NCI-H1436 treated with DMSO at 0.1 percent for 48 hours (cell line): Measurements from ENCODE around the gene LRRC56.
"Not testable (repeated sequence)": the region's sequence is repeated elsewhere in the genome, so short reads cannot be mapped to it uniquely, and the experiment has no call there.

ENCODE experiments used
- DNase-seq: peaks from one replicate; lab custom pipeline; 2025; lab: John Stamatoyannopoulos, UW

The LRRC56 gene

DNA sequence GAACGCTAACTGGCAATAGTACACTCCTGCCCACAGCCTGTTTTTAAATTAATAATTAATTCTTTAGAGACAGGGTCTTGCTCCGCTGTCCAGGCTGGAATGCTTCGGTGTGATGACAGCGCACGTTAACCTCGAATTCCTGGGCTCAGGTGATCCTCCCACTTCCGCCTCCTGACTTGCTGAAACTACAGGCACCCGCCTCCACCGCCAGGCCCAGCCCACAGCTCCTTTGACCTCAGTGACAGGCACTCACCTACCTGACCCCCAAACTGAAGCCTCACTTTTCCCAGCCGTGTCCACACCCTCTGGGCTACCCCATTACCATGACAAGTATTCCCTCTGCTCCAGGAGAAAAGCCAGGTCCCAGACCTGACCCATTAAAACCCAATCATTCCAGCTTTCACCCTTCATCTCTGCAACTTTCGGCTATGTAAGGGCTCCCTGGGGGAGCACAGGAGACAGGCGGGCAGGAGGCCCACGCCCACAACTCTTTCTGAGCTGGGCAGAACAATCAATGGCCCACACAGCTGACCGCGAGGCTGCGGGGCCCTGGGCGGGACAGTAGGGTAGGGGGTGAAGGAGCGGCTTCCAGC lies 22.5 kb downstream of the LRRC56 start:
- DNase-seq, result no peak

DNA sequence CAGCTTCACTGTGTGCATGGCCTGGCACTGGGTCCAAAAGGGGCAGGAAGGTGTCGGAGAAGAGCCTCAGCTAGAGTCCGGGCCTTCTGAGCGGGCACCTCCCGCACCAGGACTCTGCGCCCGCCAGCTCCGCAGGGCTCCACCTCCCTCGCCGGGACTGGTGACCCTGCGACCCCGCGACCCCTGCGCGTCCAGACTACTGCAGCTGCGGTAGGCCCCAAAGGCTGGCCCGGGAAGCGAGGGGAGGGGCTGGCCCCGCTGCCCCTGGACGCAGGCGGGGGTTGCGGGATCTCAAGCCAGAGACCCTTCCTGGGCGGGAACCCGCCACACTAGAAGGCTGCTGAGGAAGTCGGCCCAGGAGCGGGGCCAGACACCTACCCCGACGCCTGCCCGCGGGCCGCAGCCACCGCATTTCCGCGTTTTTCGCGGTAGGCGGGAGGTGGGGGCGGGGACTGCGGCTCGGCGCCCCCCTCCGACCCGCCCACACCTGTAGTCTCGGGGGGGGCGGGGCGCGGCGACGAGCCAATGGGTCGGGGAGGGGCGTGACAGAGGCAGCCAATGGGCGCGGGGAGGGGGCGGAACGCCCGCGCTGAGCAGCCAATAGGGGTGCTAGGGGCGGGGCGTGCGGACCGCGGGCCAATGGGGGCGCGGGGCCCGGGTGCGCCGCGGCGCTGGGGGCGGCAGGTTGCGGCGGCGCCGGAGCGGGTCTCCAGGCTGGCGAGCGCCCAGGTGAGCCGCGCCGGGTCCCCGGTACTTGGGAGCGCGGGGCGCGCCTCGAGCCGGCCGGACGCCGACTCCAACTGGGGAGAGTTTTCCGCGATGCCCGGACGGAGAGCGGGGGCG lies 23.2 kb downstream of the LRRC56 start, which contains the start of the genes LMNTD2 and RASSF7:
Gene LMNTD2, minus strand, starts transcription at position 434 of the 843 bp plus-strand sequence. Its CDS starts 22 bp downstream, at position 412.
Gene RASSF7, plus strand, starts transcription at position 666 of the 843 bp plus-strand sequence. CDS start 799 bp downstream, outside the sequence.
- no peak for DNase-seq

DNA sequence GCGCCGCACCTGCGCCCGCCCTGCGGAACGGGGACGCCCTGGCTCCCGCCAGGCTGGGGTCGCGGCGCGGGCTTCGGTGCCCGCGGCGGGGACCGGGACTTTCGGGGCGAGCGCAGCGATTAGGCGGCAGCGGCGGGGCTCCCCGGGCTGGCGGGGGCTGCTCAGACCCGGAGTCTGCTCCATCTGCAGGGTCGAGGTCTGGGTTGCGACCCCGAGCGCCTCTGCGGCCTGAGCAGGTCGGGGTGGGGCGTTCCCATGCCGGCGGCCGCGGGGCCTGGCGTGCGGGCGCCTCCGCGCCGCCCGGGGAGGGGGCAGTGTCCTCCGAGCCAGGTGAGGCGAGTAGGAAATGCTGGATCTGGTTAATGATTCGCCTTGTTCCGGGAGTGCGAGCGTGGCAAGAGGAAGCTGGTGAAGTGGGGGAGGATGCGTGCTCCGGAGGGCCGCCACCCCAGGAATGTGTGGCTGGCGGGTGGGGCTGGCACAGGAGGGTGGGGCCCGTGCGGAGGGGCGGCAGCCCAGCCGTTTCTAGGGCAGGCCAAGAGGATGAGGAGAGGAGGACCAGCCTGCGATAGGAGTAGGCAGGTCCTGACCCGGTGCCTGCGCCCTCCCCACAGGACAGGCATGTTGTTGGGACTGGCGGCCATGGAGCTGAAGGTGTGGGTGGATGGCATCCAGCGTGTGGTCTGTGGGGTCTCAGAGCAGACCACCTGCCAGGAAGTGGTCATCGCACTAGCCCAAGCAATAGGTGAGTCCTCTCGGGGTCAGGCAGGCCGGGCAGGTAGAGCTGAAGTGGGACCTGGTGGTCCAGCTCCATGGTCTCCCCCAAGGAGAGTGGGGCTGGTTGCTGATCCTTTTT lies 24.0 kb downstream of the LRRC56 start:
- no peak for DNase-seq

DNA sequence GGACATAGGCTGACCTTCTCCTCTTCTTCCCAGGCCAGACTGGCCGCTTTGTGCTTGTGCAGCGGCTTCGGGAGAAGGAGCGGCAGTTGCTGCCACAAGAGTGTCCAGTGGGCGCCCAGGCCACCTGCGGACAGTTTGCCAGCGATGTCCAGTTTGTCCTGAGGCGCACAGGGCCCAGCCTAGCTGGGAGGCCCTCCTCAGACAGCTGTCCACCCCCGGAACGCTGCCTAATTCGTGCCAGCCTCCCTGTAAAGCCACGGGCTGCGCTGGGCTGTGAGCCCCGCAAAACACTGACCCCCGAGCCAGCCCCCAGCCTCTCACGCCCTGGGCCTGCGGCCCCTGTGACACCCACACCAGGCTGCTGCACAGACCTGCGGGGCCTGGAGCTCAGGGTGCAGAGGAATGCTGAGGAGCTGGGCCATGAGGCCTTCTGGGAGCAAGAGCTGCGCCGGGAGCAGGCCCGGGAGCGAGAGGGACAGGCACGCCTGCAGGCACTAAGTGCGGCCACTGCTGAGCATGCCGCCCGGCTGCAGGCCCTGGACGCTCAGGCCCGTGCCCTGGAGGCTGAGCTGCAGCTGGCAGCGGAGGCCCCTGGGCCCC lies 24.8 kb downstream of the LRRC56 start:
- DNase-seq, result no peak

DNA sequence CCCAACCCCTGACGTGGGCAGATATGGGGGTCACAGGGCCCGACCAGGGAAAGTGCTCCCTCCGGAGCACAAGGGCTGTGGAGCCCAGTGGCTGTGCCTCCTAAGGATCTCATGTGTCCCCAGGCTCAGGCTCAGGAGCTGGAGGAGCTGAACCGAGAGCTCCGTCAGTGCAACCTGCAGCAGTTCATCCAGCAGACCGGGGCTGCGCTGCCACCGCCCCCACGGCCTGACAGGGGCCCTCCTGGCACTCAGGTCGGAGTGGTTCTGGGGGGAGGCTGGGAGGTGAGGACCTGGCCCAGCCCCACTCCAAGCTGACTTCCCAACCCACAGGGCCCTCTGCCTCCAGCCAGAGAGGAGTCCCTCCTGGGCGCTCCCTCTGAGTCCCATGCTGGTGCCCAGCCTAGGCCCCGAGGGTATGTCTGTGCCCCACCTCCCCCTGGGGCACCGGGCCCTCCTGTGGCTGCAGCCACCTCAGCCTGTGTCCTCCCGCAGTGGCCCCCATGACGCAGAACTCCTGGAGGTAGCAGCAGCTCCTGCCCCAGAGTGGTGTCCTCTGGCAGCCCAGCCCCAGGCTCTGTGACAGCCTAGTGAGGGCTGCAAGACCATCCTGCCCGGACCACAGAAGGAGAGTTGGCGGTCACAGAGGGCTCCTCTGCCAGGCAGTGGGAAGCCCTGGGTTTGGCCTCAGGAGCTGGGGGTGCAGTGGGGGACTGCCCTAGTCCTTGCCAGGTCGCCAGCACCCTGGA lies 25.9 kb downstream of the LRRC56 start:
- no peak for DNase-seq

DNA sequence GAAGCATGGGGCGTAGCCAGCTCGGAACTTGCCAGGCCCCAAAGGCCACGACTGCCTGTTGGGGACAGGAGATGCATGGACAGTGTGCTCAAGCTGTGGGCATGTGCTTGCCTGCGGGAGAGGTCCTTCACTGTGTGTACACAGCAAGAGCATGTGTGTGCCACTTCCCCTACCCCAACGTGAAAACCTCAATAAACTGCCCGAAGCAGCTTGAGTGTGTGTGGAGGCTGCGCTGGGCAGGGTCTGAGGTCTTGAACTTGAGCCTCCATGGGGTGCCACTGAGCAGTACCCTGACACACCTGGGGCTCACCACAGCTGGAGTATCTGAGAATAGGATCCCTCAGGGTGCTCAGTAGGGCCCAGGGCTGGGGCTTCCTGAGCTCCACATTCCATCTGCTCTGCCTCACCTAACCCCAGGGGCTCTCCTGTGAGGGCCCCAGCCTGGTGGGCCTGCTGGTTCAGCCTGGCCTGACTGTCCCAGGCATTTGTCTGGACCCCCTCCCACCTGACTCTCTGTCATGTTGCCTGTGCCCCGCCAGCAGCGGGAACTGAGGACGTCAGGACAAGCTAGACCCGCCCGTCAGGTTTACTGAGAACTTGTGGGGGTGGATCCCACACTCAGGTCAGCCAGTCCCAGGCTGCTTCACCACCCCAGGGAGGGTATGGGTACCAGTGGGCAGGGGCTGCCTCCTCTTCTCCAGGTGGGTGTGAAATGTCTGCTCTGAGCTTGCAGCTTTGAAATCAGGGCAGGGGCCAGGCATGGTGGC lies 26.7 kb downstream of the LRRC56 start:
- DNase-seq, result no peak

DNA sequence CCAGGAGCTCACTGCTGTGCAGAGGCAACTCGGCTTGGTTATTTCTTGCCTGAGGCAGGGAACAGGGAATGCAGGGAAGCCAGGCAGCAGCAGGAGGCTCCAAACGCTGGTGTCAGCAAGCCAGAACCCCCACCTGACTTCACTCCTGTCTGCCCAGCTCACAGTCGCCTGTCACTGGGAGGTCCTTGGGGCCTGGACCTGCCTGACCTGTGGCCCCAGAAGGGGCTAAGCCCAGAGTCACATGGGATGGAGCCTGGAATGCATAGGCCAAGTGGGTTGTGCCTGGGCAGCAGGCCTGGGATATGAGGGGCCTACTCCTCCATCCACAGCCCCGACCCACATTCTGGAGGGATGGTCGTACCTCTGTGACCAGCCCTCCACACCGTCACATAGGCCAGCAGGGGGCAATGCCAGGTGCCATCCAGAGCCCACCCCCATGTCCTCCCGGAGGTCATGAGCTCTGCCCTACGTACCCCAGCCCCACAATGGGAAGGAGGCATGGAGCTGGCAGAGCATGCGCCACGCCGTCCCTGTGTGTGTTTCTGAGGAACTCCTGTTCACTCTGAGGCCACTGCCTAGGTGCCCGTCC lies 28.7 kb downstream of the LRRC56 start:
- no peak for DNase-seq

DNA sequence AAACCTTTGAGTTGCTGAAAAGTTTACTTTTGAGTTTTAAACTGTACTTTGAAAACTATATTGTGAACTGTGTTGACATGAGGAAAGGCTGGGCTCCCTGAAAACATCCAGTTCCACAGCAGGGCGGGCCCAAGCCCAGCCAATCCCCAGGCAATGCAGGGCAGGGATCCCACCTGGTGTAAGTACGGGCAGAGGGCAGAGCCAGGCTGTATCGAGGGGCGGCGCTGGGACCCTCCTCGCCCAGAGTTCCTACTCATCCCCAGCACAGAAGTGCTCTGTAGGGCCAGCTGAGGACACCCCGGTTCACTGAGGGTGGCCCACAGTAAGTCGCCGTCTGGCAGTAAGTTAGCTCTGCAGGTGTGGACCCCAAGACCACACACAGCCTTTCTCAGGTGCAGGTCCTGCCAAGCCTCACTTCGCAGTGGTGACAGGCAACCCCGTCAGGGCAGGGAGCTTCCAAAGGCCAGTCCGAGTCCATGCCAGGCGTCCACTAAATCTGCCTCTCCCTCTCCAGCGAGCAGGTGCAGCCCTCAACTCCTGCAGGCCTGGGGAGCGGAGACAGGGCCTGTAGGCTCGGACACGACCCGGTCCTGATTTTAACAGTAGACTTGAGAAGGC lies 29.8 kb downstream of the LRRC56 start:
- no peak for DNase-seq

DNA sequence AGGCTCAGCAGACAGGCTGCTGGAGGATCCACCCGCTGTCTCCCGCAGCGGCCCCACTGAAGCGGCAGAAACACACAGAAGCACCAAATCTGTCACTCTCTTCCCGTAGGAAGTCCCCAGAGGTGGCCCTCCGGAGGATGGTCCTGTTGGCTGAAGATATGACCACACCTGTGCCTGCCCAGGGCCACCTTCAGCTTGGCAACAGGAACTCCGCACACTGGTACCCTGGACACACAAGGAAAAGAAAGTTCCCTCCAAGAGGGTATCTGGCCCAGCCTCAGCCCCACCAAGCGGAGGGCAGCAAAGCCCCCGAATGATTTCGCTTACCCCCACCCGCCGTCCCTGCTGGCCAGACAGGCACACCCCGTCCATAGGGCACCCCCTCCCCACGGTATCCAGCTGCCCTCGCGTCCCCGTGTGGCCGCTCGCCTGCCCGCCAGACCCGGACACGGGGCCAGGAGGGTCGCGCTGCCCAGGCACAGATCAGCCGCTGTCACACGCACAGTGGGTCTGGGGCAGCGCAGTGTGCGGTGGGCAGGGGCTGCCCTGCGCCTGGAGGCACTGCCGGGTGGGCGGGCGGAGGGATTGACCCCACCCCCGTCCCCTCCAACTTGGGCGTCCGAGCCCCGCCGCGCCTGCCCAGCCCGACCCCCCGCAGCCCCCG lies 30.4 kb downstream of the LRRC56 start:
- no peak for DNase-seq

DNA sequence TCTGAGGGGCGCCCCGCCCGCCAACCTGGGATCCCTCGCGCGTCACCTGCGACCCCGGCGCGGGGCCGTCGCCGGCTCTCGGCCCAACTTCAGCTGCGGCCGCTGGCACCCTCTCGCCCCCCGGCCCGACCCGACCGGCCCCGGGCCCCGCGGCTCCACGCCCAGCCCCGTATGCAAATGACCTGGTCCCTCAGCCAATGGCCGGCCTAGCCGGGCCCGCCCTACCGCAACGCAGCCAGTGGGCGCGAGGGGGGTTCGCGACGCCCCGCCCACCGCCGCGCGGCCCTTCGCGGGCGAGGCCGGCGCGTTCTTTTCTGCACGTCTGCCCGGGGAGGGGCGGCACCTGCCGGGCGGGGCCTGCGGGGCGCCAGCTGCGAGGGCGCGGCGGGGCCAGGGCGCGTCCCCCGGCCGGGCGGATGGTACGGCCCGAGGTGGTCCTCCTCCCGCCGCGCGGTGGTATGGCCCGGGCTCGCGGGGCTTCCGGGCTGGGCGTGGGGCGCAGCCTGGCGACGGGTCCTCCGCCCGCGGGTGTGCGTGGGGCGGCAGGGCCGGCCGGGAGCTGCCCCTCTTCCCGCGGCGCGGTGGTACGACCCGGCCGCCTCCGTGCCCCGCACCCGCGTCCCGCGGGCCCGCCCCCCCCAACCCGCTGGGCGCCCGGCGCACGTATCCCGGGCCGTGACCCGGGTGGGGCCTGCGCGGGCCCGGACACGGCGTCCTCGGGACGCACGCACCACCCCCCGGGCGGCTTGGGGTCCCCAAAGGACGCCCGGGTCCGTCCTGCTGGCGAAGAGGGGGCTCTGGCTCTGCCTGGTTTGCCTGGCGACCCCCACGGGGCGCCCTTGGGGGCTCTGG lies 31.2 kb downstream of the LRRC56 start:
- peak; percentile 73 for DNase-seq

DNA sequence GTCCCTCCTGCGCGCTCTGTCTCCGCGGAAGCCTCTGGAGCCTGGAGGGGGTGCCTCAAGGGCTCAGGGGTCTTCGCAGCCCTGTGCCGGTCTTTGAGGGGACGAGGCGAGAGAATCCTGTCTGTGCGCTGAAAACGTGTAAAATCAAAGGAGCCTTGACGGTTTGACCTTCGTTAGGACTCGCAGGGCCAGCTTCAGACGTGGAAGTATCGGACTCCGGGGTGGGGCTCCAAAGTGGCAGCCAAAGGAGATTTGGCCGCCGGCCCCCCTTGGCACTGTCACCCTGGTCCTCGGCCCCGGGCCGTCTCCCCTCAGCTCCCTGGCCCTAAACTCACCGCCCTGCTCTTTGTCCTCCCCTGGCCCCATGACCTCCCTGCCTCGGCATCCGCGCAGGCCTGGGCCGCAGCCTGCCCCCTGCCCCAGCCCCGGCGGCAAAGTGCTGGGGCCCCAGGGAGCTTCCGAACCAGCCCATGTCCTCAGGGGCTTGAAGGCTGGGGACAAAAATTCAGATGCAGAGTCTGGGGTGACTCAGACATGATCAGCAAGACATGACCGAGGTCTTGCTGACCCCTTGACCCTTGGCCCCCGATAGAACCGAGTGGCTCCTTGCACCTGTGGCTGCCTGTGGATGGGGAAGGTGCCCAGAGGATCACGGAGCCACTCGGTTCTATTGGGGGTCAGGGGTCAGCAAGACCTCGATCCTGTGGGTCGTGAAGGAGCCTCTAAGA lies 32.0 kb downstream of the LRRC56 start:
- no peak for DNase-seq

DNA sequence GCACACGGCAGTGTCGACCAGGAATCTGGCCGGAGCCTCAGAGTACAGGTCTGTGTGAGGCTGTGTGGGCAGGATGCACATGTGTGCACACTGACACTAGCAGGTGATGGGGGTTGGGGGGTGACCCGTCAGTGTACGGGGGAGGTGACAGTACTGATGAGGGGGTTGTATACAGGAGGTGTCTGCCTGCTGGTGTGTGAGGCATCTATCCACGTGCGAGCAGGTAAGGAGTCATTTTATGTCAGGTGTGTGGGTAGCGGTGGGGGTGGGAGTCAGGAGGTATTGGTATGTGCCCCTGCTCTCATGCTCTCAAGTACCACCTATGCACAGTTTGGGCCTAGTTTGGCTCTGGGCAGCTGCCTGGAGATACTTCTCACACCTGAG lies 34.5 kb downstream of the LRRC56 start:
- no peak for DNase-seq

DNA sequence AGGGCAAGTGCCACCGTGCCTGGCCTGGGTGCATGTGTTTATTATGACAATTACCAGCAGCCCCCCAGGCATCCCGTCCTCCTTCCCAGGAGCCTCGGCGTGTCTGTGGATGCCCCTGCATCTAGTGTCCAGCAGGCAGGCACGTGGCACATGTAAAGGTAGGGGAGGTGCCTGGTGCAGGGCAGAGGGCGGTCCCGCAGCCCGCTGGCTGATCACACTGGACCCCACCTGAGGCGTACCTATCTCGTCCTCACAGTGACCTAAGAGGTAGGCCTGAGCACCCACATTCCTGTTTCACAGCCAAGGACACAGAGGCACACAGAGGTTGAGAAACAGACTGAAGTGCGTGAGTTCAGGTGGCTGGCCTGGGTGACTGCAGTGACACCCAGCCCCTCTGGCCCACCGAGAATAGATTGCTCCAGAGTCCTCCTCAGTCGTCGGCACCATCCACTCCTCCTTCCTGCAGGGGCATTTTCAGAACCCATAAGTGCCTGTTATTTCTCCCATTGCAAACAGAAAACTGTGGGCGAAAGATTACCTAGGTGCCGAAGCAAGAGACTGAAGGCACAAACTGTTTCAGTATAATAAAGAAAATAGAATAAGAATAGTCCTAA lies 35.9 kb downstream of the LRRC56 start:
- DNase-seq, result no peak

DNA sequence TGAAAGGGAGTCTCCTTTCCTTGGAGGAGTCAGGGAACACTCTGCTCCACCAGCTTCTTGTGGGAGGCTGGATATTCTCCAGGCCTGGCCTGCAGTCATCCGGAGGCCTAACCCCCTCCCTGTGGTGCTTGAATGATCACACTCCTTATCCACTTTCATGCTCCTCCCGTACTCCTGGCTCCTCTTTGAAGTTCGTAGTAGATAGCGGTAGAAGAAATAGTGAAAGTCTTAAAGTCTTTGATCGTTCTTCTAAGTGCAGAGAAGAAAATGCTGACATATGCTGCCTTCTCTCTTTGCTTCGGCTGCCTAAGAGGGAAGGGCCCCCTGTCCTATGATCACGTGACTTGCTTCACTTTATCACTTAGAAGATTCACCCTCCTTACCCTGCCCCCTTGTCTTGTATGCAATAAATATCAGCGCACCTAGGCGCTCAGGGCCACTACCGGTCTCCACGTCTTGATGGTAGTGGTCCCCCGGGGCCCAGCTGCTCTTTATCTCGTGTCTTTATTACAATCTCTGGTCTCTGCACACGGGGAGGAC lies 36.8 kb downstream of the LRRC56 start:
- DNase-seq, result not testable (repeated sequence)

DNA sequence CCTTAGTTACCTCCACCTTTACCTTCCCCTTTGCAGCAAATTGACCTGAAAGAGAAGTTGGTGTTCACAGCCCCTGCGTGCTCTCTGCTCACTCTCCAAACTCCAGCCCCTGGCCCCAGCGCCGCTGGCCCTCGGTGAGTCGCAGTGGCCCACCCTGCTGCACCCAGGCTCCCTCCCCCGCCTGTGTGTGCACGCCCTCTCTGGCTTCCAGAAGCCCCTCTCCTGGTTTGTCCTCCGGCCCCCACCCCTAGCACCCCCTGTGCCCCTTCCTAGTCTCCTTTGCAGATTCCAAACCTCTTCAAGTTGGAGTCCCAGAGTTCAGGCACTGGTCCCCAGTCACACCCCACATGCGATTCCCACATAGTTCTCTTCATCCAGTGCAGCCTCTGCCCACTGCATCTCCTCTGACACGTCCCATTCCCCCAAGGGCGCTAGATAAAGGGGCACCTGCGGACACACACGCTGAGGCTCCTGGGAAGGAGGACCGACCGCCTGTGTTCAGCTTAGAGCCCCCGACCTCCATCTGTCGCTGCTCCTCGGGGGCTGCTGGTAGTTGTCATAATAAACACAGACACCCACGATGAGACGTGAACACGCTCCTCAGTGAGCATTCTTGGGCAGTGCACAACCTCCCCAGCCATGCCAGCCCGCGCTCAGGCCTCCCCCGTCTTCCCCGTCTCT lies 37.4 kb downstream of the LRRC56 start:
- no peak for DNase-seq

DNA sequence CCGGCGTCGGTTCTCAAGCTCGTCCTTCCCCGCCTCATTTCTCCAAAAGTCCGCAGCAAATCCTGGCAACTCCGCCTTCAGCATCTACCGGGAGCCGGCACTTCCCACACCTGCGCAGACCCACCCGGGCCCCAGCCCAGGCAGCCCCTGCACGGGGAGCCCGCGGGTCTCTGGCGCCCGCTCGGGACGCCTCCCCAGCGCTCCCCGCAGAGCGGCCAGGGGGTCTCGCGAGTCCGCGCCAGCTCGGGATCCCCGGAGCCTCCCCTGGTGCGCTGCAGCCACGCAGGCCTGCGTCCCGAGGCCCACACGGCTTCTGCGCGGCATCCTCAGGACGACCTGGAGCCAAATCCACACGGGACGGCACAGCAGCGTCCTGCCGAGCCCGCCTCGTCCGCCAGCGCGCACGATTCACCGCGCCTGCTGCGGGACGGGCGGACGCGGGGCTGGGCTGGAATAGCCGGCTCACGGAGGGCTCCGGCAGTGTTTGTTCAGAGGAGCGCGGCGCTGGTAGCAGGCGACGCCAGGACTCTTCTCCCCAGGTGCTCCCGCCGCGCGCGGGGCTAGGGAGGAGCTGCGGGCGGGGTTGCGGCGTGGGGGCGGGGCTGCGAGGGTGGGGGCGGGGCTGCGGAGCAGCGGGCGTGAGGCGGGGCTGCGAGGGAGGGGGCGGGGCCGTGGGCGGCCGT lies 38.1 kb downstream of the LRRC56 start:
- no peak for DNase-seq
